ENCODE results near the gene ANKMY1.

The ANKMY1 gene

DNA sequence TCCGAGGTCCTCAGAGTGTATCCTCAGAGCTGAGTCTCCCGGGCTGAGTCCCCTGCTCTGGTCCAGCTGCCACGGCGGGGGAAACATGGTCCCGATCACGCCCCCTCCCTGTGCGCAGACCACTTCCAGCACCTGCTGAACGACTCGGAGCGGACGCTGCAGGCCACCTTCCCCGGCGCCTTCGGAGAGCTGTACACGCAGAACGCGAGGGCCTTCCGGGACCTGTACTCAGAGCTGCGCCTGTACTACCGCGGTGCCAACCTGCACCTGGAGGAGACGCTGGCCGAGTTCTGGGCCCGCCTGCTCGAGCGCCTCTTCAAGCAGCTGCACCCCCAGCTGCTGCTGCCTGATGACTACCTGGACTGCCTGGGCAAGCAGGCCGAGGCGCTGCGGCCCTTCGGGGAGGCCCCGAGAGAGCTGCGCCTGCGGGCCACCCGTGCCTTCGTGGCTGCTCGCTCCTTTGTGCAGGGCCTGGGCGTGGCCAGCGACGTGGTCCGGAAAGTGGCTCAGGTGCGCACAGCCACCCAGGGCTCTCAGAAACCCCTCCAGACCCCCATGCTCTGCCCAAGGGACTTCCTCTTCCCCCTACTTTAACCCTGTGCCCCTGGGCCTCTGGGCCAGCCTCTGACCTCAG lies 95.6 kb downstream of the ANKMY1 start:
- intact Hi-C loops (cut with DNase I; ENCODE audit: low total_unique reads) = no loop called here
- Histone ChIP-seq H3K9me3 (no peaks in the 10 kb centered on the region), H3K4me1 (no peaks in the 10 kb centered on the region), H3K36me3 (peaks cover 6 to 81% (median 46%) of the 10 kb centered on the region in 3 donors), H3K4me3 (no peak overlapping the region), H3K27ac (no peak overlapping the region), H3K27me3 (no peaks in the 10 kb centered on the region)
- DNase-seq = peak; percentile 17 to 68
- TF ChIP-seq CTCF (IDR thresholded peaks at IDR 0.05) = no peak

DNA sequence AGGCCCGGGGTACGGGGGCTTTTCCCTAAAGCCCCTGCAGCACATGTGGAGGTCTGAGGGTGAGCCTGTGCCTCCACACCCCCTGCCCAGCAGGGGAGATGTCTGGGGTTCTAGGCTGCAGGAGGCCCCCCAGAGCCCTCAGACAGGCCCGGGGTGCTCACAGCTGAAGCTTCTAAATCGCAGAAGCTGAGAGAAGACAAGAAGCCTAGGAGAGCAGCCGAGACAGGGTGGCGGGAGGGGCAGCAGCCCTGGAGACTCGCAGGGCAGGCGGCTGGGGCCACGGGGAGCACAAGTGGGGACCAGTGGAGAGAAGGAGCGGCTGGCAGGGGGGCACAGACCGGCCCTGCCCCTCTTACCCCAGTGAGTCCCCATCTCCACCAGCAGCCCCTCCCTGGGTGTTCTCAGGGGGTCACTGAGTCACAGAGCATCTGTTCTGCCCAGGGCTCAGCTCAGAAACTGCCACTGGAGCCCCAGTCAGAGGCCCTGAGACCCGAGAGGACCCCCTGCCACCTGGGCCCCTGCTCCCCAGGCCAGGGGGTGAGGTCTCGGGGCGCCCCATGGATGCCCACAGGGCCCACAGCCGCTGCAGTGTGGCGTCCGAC lies 96.2 kb downstream of the ANKMY1 start:
- DNase-seq = peak in 1 of 2 donors; percentile 61
- no peaks in the 10 kb centered on the region for H3K9me3 ChIP-seq
- no peaks in the 10 kb centered on the region for H3K27me3 ChIP-seq
- intact Hi-C loops (cut with DNase I; ENCODE audit: low total_unique reads) = no loop called here
- peaks cover 6 to 75% (median 46%) of the 10 kb centered on the region in 3 donors for H3K36me3 ChIP-seq
- H3K27ac ChIP-seq = no peak overlapping the region
- no peak for TF ChIP-seq CTCF (IDR thresholded peaks at IDR 0.05)
- H3K4me1 ChIP-seq = no peaks in the 10 kb centered on the region
- H3K4me3 ChIP-seq = no peak overlapping the region

GRCh38 chr2:240460781-240461431 lies 96.9 kb downstream of the ANKMY1 start:
- Histone ChIP-seq H3K27me3 (no peaks in the 10 kb centered on the region), H3K4me3 (no peak overlapping the region), H3K36me3 (peaks cover 6 to 68% (median 39%) of the 10 kb centered on the region in 3 donors), H3K9me3 (no peaks in the 10 kb centered on the region), H3K27ac (no peak overlapping the region), H3K4me1 (peaks cover 0 to 4% (median 1%) of the 10 kb centered on the region in 4 donors)
- no peak for TF ChIP-seq CTCF (IDR thresholded peaks at IDR 0.05)
- intact Hi-C loops (cut with DNase I; ENCODE audit: low total_unique reads) = no loop called here
- DNase-seq = peak in 1 of 2 donors; percentile 60

GRCh38 chr2:240460253-240460711 lies 97.5 kb downstream of the ANKMY1 start:
- Histone ChIP-seq H3K4me1 (peaks cover 0 to 10% (median 4%) of the 10 kb centered on the region in 4 donors), H3K4me3 (no peak overlapping the region), H3K9me3 (no peaks in the 10 kb centered on the region), H3K27ac (no peak overlapping the region), H3K36me3 (peaks cover 2 to 62% (median 33%) of the 10 kb centered on the region in 3 donors), H3K27me3 (no peaks in the 10 kb centered on the region)
- peak in 1 of 2 donors; percentile 62 for DNase-seq
- intact Hi-C loops (cut with DNase I; ENCODE audit: low total_unique reads) = no loop called here
- TF ChIP-seq CTCF (IDR thresholded peaks at IDR 0.05) = no peak

- Histone ChIP-seq H3K27ac (no peak overlapping the region), H3K9me3 (no peaks in the 10 kb centered on the region), H3K36me3 (peaks cover 0 to 56% (median 26%) of the 10 kb centered on the region in 3 donors), H3K27me3 (no peaks in the 10 kb centered on the region), H3K4me1 (peaks cover 0 to 14% (median 7%) of the 10 kb centered on the region in 4 donors), H3K4me3 (no peak overlapping the region)
- intact Hi-C loops (cut with DNase I; ENCODE audit: low total_unique reads) = loop anchor here (10.0 kb wide), 1 partner anchor 95 kb away; the partner anchor contains the start of gene ANKMY1
- TF ChIP-seq CTCF (IDR thresholded peaks at IDR 0.05) = no peak
- DNase-seq = peak in 1 of 2 donors; percentile 63
These were observed 98.2 kb downstream of the ANKMY1 start for GRCh38 chr2:240459401-240460252.
